Urinary bladder (tissue), 4 donors: ENCODE results near the gene FAM107B. TPM values are rescaled to one million over a fixed set of nuclear protein-coding genes. Genes with fewer than 3 reads are reported as not detected.

Experiments used
- DNase-seq: peaks from one replicate; pipeline ENCODE4 v3.0.0-alpha.2; 2015; ENCODE audit errors: extremely low spot score
- H3K27ac ChIP-seq: one replicate; pipeline ENCODE4 v1.5.1; 2013; ENCODE audit warnings: low read depth, mild to moderate bottlenecking, moderate library complexity
- H3K36me3 ChIP-seq: one replicate; pipeline ENCODE4 v1.6.1; 2013; ENCODE audit warnings: mild to moderate bottlenecking, moderate library complexity; ENCODE audit not compliant: insufficient read depth
- H3K4me1 ChIP-seq: one replicate; pipeline ENCODE4 v1.6.1; 2013; ENCODE audit warnings: mild to moderate bottlenecking, moderate library complexity; ENCODE audit not compliant: insufficient read depth
- H3K4me3 ChIP-seq: one replicate; pipeline ENCODE4 v1.5.1; 2013; ENCODE audit warnings: low read depth, low read length
- WGBS: extraction: QIAGEN DNeasy Blood & Tissue Kit; methylation state at CpG from one replicate; pipeline ENCODE4 v1.1.7; 2013; 5-methylcytosine and 5-hydroxymethylcytosine counted together
- polyA plus RNA-seq: library from polyadenylated mRNA; stranded (reverse); fragments of 200-250 nt; gene quantifications from one replicate; pipeline ENCODE4 v1.2.3, GENCODE V29; 2013
- total RNA-seq: library from RNA; depleted of rRNA; stranded (reverse); fragments of >200 nt; gene quantifications from one replicate; pipeline ENCODE4 v1.2.3, GENCODE V29; 2014
- donor health status: healthy with polysubstance abuse.
- donor health status: healthy.

FAM107B gene
- total and polyA plus RNA-seq, 2 donors: 13.6 to 40.2 TPM

- no peak for DNase-seq
- 51% methylated on average over 1 of the region's 1 CpG for WGBS
- Histone ChIP-seq H3K36me3 (no peaks in the 10 kb centered on the region), H3K27ac (no peak overlapping the region), H3K4me1 (no peaks in the 10 kb centered on the region), H3K4me3 (no peak overlapping the region)
Observed at GRCh38 chr10:14800397-14800796, 25.7 kb upstream of the FAM107B start.

- no peak overlapping the region for H3K27ac ChIP-seq
- 25% methylated on average over 5 of the region's 5 CpGs for WGBS
- no peaks in the 10 kb centered on the region for H3K4me1 ChIP-seq
- no peaks in the 10 kb centered on the region for H3K36me3 ChIP-seq
- no peak for DNase-seq
- H3K4me3 ChIP-seq: no peak overlapping the region
Observed at GRCh38 chr10:14798636-14799035, 23.9 kb upstream of the FAM107B start.

GRCh38 chr10:14787938-14788337 is 13.2 kb upstream of the FAM107B start:
- Histone ChIP-seq H3K27ac (no peak overlapping the region), H3K36me3 (no peaks in the 10 kb centered on the region), H3K4me3 (no peak overlapping the region), H3K4me1 (no peaks in the 10 kb centered on the region)
- 58% methylated on average over 5 of the region's 5 CpGs for WGBS
- no peak for DNase-seq

- H3K4me3 ChIP-seq: no peak overlapping the region
- no peak overlapping the region for H3K27ac ChIP-seq
- no peaks in the 10 kb centered on the region for H3K36me3 ChIP-seq
- WGBS: 91% methylated on average over 5 of the region's 5 CpGs
- DNase-seq: no peak
- no peaks in the 10 kb centered on the region for H3K4me1 ChIP-seq
Observed at GRCh38 chr10:14784459-14785055, 9.9 kb upstream of the FAM107B start.

GRCh38 chr10:14782691-14783363 is 8.1 kb upstream of the FAM107B start:
- Histone ChIP-seq H3K36me3 (no peaks in the 10 kb centered on the region), H3K27ac (no peak overlapping the region), H3K4me1 (no peaks in the 10 kb centered on the region), H3K4me3 (no peak overlapping the region)
- no peak for DNase-seq
- WGBS: 81% methylated on average over 9 of the region's 9 CpGs

GRCh38 chr10:14781763-14782162 is 7.1 kb upstream of the FAM107B start:
- no peak overlapping the region for H3K27ac ChIP-seq
- no peak for DNase-seq
- H3K36me3 ChIP-seq: no peaks in the 10 kb centered on the region
- 77% methylated on average over 7 of the region's 7 CpGs for WGBS
- H3K4me1 ChIP-seq: no peaks in the 10 kb centered on the region
- no peak overlapping the region for H3K4me3 ChIP-seq

GRCh38 chr10:14779001-14779651 is 4.4 kb upstream of the FAM107B start:
- WGBS: 43% methylated on average over 6 of the region's 6 CpGs

GRCh38 chr10:14776546-14776945 is 1.8 kb upstream of the FAM107B start:
- no peak overlapping the region for H3K27ac ChIP-seq
- H3K4me3 ChIP-seq: no peak overlapping the region
- no peaks in the 10 kb centered on the region for H3K4me1 ChIP-seq
- H3K36me3 ChIP-seq: no peaks in the 10 kb centered on the region
- no peak for DNase-seq
- WGBS: 92% methylated on average over 9 of the region's 9 CpGs

More at GRCh38 chr10:14779001-14779651, 4.4 kb upstream of the FAM107B start:
- DNase-seq: no peak
- Histone ChIP-seq H3K4me1 (no peaks in the 10 kb centered on the region), H3K4me3 (no peak overlapping the region), H3K36me3 (no peaks in the 10 kb centered on the region), H3K27ac (no peak overlapping the region)

- no peak overlapping the region for H3K4me3 ChIP-seq
- H3K4me1 ChIP-seq: no peaks in the 10 kb centered on the region
- 89% methylated on average over 3 of the region's 3 CpGs for WGBS
- no peak overlapping the region for H3K27ac ChIP-seq
- DNase-seq: no peak
- no peaks in the 10 kb centered on the region for H3K36me3 ChIP-seq
Observed at GRCh38 chr10:14775656-14776055, 959 bp upstream of the FAM107B start.

GRCh38 chr10:14774214-14774580 is 500 bp downstream of the FAM107B start:
- Histone ChIP-seq H3K27ac (no peak overlapping the region), H3K4me1 (no peaks in the 10 kb centered on the region), H3K36me3 (no peaks in the 10 kb centered on the region), H3K4me3 (no peak overlapping the region)
- WGBS: 96% methylated on average over 22 of the region's 22 CpGs
- no peak for DNase-seq

GRCh38 chr10:14773551-14774213 is 1.0 kb downstream of the FAM107B start:
- H3K4me1 ChIP-seq: no peaks in the 10 kb centered on the region
- H3K27ac ChIP-seq: no peak overlapping the region
- no peak for DNase-seq
- H3K36me3 ChIP-seq: no peaks in the 10 kb centered on the region
- no peak overlapping the region for H3K4me3 ChIP-seq
- 79% methylated on average over 10 of the region's 10 CpGs for WGBS

- WGBS: 54% methylated on average over 7 of the region's 7 CpGs
Observed at GRCh38 chr10:14772399-14772798, 2.3 kb downstream of the FAM107B start.

GRCh38 chr10:14770927-14771326 is 3.8 kb downstream of the FAM107B start:
- no peak overlapping the region for H3K27ac ChIP-seq
- WGBS: 90% methylated on average over 2 of the region's 2 CpGs
- no peak overlapping the region for H3K4me3 ChIP-seq
- no peaks in the 10 kb centered on the region for H3K4me1 ChIP-seq
- H3K36me3 ChIP-seq: no peaks in the 10 kb centered on the region
- no peak for DNase-seq

More at GRCh38 chr10:14772399-14772798, 2.3 kb downstream of the FAM107B start:
- H3K27ac ChIP-seq: no peak overlapping the region
- no peaks in the 10 kb centered on the region for H3K4me1 ChIP-seq
- no peak for DNase-seq
- H3K36me3 ChIP-seq: no peaks in the 10 kb centered on the region
- no peak overlapping the region for H3K4me3 ChIP-seq

GRCh38 chr10:14761372-14761771 is 13.3 kb downstream of the FAM107B start:
- no peak for DNase-seq

More at GRCh38 chr10:14761372-14761771, 13.3 kb downstream of the FAM107B start:
- WGBS: 74% methylated on average over 5 of the region's 5 CpGs
- H3K4me3 ChIP-seq: no peak overlapping the region
- no peaks in the 10 kb centered on the region for H3K36me3 ChIP-seq
- no peak overlapping the region for H3K27ac ChIP-seq
- H3K4me1 ChIP-seq: no peaks in the 10 kb centered on the region
